ENCODE results near the gene LYPD6B. TPM values are rescaled to one million over a fixed set of nuclear protein-coding genes. Genes with fewer than 3 reads are reported as not detected.

LYPD6B gene
- total and polyA plus RNA-seq, 2 experiments from 2014 or later: 1.7 to 3.6 TPM

DNA sequence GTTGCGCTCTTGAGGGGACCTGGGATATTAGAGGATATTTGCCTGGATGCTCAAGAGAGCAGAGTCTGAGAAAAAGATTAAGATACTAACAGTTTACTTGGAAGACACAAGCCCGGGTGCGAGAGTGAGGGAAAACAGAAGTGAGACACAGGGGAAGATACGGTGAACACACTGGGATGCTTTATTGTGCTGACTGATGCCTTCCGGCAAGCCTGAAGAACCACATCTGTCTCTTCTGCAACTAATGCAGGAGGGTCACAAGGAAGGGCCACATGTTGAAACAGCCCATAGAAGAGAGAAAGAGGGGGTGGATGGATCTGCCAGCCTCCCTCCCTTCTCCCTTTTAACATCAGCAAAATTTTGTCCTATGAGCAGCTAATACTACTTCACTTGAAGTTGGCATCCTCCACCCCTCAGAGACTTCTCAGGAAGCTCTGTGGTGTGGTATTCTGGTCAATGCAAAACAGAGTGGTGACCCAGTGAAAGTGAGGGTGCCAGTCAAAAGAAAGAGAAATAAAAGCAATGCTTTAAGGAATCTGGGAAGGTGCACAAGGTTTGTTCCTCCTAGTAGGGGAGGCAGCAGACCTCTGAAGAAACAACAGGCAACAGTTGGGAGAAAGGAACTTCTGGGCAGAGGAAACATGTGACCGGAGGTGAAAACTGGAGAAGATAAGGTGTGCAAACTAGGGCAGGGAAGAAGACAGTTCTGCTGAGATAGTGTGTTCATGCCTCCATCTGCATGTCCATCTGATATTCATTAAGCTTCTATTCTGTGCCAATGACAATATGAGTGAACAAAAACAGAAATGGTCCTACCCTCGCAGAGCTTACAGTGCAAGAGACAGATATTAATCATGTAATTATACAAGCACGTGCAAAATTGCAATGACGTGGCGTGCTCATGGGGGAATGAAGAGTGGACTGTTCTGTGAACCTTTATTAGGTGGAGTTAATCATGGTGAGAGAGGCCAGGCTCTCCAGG lies 107.1 kb downstream of the LYPD6B start:
- Histone ChIP-seq H3K9me2 (ENCODE audit: insufficient read depth) (no peaks in the 10 kb centered on the region), H3K4me3 (no peak overlapping the region), H3K4me2 (no peak overlapping the region), H3F3A (replicated peaks; ENCODE audit: low read depth) (no peaks in the 10 kb centered on the region), H3K27me3 (ENCODE audit: insufficient read depth) (no peaks in the 10 kb centered on the region), H3K36me3 (ENCODE audit: insufficient read depth) (no peaks in the 10 kb centered on the region), H3K27ac (ENCODE audit: low read depth) (no peak overlapping the region), H2AFZ (no peak overlapping the region), H4K20me1 (replicated peaks; ENCODE audit: insufficient read depth) (no peaks in the 10 kb centered on the region), H3K4me1 (ENCODE audit: insufficient read depth) (no peaks in the 10 kb centered on the region), H3K79me2 (replicated peaks; ENCODE audit: insufficient read depth) (no peaks in the 10 kb centered on the region)
- Mint-ChIP-seq H3K4me1 (peaks cover 8% of the 10 kb centered on the region; the same call in 1 of the 3 replicates), H3K9me3 (no peaks in the 10 kb centered on the region), H3K36me3 (ENCODE audit: low read depth) (no peaks in the 10 kb centered on the region), H3K4me3 (no peak overlapping the region), H3K27me3 (ENCODE audit: insufficient read depth, low read depth, poor library complexity) (no peaks in the 10 kb centered on the region), H3K27ac (no peak overlapping the region)
- ATAC-seq (no peak), DNase-seq (ENCODE audit: low spot score) (no peak)
- no peak for TF ChIP-seq ZNF114 (CRISPR knock-in tag; IDR thresholded peaks at IDR 0.05)
- no peak for TF ChIP-seq EZH2 (IDR thresholded peaks at IDR 0.05; ENCODE audit: low read depth, unreplicated experiment)
- no peak for TF ChIP-seq EZH2phosphoT487 (IDR thresholded peaks at IDR 0.05; ENCODE audit: unreplicated experiment)
- no peak for TF ChIP-seq JUNB (IDR thresholded peaks at IDR 0.05; ENCODE audit: unreplicated experiment)
- TF ChIP-seq, protein P1, sequence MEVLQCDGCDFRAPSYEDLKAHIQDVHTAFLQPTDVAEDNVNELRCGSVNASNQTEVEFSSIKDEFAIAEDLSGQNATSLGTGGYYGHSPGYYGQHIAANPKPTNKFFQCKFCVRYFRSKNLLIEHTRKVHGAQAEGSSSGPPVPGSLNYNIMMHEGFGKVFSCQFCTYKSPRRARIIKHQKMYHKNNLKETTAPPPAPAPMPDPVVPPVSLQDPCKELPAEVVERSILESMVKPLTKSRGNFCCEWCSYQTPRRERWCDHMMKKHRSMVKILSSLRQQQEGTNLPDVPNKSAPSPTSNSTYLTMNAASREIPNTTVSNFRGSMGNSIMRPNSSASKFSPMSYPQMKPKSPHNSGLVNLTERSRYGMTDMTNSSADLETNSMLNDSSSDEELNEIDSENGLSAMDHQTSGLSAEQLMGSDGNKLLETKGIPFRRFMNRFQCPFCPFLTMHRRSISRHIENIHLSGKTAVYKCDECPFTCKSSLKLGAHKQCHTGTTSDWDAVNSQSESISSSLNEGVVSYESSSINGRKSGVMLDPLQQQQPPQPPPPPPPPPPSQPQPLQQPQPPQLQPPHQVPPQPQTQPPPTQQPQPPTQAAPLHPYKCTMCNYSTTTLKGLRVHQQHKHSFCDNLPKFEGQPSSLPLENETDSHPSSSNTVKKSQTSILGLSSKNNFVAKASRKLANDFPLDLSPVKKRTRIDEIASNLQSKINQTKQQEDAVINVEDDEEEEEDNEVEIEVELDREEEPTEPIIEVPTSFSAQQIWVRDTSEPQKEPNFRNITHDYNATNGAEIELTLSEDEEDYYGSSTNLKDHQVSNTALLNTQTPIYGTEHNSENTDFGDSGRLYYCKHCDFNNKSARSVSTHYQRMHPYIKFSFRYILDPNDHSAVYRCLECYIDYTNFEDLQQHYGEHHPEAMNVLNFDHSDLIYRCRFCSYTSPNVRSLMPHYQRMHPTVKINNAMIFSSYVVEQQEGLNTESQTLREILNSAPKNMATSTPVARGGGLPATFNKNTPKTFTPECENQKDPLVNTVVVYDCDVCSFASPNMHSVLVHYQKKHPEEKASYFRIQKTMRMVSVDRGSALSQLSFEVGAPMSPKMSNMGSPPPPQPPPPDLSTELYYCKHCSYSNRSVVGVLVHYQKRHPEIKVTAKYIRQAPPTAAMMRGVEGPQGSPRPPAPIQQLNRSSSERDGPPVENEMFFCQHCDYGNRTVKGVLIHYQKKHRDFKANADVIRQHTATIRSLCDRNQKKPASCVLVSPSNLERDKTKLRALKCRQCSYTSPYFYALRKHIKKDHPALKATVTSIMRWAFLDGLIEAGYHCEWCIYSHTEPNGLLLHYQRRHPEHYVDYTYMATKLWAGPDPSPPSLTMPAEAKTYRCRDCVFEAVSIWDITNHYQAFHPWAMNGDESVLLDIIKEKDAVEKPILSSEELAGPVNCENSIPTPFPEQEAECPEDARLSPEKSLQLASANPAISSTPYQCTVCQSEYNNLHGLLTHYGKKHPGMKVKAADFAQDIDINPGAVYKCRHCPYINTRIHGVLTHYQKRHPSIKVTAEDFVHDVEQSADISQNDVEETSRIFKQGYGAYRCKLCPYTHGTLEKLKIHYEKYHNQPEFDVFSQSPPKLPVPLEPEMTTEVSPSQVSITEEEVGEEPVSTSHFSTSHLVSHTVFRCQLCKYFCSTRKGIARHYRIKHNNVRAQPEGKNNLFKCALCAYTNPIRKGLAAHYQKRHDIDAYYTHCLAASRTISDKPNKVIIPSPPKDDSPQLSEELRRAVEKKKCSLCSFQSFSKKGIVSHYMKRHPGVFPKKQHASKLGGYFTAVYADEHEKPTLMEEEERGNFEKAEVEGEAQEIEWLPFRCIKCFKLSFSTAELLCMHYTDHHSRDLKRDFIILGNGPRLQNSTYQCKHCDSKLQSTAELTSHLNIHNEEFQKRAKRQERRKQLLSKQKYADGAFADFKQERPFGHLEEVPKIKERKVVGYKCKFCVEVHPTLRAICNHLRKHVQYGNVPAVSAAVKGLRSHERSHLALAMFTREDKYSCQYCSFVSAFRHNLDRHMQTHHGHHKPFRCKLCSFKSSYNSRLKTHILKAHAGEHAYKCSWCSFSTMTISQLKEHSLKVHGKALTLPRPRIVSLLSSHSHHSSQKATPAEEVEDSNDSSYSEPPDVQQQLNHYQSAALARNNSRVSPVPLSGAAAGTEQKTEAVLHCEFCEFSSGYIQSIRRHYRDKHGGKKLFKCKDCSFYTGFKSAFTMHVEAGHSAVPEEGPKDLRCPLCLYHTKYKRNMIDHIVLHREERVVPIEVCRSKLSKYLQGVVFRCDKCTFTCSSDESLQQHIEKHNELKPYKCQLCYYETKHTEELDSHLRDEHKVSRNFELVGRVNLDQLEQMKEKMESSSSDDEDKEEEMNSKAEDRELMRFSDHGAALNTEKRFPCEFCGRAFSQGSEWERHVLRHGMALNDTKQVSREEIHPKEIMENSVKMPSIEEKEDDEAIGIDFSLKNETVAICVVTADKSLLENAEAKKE (CRISPR knock-in tag; IDR thresholded peaks at IDR 0.05): no peak
- TF ChIP-seq POLR2AphosphoS5 (IDR thresholded peaks at IDR 0.05; ENCODE audit: low read depth): no peak
- TF ChIP-seq STAT1 (IDR thresholded peaks at IDR 0.05; ENCODE audit: unreplicated experiment): no peak
- TF ChIP-seq ZNF331 (CRISPR knock-in tag; IDR thresholded peaks at IDR 0.05; ENCODE audit: low read depth): no peak
- TF ChIP-seq CREB1 (CRISPR knock-in tag; IDR thresholded peaks at IDR 0.05; ENCODE audit: low read depth): no peak
- TF ChIP-seq, protein P2, sequence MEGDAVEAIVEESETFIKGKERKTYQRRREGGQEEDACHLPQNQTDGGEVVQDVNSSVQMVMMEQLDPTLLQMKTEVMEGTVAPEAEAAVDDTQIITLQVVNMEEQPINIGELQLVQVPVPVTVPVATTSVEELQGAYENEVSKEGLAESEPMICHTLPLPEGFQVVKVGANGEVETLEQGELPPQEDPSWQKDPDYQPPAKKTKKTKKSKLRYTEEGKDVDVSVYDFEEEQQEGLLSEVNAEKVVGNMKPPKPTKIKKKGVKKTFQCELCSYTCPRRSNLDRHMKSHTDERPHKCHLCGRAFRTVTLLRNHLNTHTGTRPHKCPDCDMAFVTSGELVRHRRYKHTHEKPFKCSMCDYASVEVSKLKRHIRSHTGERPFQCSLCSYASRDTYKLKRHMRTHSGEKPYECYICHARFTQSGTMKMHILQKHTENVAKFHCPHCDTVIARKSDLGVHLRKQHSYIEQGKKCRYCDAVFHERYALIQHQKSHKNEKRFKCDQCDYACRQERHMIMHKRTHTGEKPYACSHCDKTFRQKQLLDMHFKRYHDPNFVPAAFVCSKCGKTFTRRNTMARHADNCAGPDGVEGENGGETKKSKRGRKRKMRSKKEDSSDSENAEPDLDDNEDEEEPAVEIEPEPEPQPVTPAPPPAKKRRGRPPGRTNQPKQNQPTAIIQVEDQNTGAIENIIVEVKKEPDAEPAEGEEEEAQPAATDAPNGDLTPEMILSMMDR (conservative IDR thresholded peaks at IDR 0.05; ENCODE audit: low read depth in 2 of 2): no peak
- TF ChIP-seq, protein P3, sequence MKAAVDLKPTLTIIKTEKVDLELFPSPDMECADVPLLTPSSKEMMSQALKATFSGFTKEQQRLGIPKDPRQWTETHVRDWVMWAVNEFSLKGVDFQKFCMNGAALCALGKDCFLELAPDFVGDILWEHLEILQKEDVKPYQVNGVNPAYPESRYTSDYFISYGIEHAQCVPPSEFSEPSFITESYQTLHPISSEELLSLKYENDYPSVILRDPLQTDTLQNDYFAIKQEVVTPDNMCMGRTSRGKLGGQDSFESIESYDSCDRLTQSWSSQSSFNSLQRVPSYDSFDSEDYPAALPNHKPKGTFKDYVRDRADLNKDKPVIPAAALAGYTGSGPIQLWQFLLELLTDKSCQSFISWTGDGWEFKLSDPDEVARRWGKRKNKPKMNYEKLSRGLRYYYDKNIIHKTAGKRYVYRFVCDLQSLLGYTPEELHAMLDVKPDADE (IDR thresholded peaks at IDR 0.05): no peak
- TF ChIP-seq, protein P4, sequence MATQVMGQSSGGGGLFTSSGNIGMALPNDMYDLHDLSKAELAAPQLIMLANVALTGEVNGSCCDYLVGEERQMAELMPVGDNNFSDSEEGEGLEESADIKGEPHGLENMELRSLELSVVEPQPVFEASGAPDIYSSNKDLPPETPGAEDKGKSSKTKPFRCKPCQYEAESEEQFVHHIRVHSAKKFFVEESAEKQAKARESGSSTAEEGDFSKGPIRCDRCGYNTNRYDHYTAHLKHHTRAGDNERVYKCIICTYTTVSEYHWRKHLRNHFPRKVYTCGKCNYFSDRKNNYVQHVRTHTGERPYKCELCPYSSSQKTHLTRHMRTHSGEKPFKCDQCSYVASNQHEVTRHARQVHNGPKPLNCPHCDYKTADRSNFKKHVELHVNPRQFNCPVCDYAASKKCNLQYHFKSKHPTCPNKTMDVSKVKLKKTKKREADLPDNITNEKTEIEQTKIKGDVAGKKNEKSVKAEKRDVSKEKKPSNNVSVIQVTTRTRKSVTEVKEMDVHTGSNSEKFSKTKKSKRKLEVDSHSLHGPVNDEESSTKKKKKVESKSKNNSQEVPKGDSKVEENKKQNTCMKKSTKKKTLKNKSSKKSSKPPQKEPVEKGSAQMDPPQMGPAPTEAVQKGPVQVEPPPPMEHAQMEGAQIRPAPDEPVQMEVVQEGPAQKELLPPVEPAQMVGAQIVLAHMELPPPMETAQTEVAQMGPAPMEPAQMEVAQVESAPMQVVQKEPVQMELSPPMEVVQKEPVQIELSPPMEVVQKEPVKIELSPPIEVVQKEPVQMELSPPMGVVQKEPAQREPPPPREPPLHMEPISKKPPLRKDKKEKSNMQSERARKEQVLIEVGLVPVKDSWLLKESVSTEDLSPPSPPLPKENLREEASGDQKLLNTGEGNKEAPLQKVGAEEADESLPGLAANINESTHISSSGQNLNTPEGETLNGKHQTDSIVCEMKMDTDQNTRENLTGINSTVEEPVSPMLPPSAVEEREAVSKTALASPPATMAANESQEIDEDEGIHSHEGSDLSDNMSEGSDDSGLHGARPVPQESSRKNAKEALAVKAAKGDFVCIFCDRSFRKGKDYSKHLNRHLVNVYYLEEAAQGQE (IDR thresholded peaks at IDR 0.05; ENCODE audit: unreplicated experiment): no peak
- no peak for TF ChIP-seq NANOG (IDR thresholded peaks at IDR 0.05; ENCODE audit: borderline replicate concordance)
